HG03196 (cell line): ENCODE results near the gene SPESP1.
"Not testable (repeated sequence)": the region's sequence is repeated elsewhere in the genome, so short reads cannot be mapped to it uniquely, and the experiment has no call there.

Experiments
- ATAC-seq: cut with Tn5 transposase; IDR thresholded peaks from one replicate; pipeline ENCODE4 v1.9.1; 2021; ENCODE audit not compliant: unreplicated experiment

SPESP1 gene

GRCh38 chr15:68962465-68962864, 32.1 kb downstream of the SPESP1 start:
- no peak for ATAC-seq

- not testable (repeated sequence) for ATAC-seq
Observed at GRCh38 chr15:68963719-68964118, 33.4 kb downstream of the SPESP1 start.

- no peak for ATAC-seq
Observed at GRCh38 chr15:68966996-68967395, 36.7 kb downstream of the SPESP1 start.

- no peak for ATAC-seq
Observed at GRCh38 chr15:68967948-68968347, 37.6 kb downstream of the SPESP1 start.

GRCh38 chr15:68969298-68969697, 39.0 kb downstream of the SPESP1 start:
- ATAC-seq, result no peak

- no peak for ATAC-seq
Observed at GRCh38 chr15:68972201-68973065, 42.1 kb downstream of the SPESP1 start.

- not testable (repeated sequence) for ATAC-seq
Observed at GRCh38 chr15:68975651-68976160, 45.4 kb downstream of the SPESP1 start.

- not testable (repeated sequence) for ATAC-seq
Observed at GRCh38 chr15:68977426-68977825, 47.1 kb downstream of the SPESP1 start.

- ATAC-seq, result no peak
Observed at GRCh38 chr15:68979006-68979405, 48.7 kb downstream of the SPESP1 start.

GRCh38 chr15:68979816-68980215, 49.5 kb downstream of the SPESP1 start:
- ATAC-seq, result no peak

GRCh38 chr15:68980786-68981185, 50.5 kb downstream of the SPESP1 start:
- ATAC-seq, result no peak

- ATAC-seq, result no peak
Observed at GRCh38 chr15:68981941-68982340, 51.6 kb downstream of the SPESP1 start.

GRCh38 chr15:68982976-68983563, 52.7 kb downstream of the SPESP1 start:
- no peak for ATAC-seq

- no peak for ATAC-seq
Observed at GRCh38 chr15:68983961-68984481, 53.7 kb downstream of the SPESP1 start.

GRCh38 chr15:68984586-68984985, 54.3 kb downstream of the SPESP1 start:
- no peak for ATAC-seq

- ATAC-seq, result no peak
Observed at GRCh38 chr15:68985361-68985891, 55.1 kb downstream of the SPESP1 start.

- no peak for ATAC-seq
Observed at GRCh38 chr15:68986322-68986721, 56.0 kb downstream of the SPESP1 start.

GRCh38 chr15:68987120-68987519, 56.8 kb downstream of the SPESP1 start:
- ATAC-seq, result no peak

GRCh38 chr15:68987676-68988075, 57.4 kb downstream of the SPESP1 start:
- ATAC-seq, result no peak

GRCh38 chr15:68989541-68990230, 59.4 kb downstream of the SPESP1 start:
- ATAC-seq, result no peak
